Measurements from ENCODE around the gene PM20D2.

Gene PM20D2, protein sequence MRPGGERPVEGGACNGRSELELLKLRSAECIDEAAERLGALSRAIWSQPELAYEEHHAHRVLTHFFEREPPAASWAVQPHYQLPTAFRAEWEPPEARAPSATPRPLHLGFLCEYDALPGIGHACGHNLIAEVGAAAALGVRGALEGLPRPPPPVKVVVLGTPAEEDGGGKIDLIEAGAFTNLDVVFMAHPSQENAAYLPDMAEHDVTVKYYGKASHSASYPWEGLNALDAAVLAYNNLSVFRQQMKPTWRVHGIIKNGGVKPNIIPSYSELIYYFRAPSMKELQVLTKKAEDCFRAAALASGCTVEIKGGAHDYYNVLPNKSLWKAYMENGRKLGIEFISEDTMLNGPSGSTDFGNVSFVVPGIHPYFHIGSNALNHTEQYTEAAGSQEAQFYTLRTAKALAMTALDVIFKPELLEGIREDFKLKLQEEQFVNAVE

DNA sequence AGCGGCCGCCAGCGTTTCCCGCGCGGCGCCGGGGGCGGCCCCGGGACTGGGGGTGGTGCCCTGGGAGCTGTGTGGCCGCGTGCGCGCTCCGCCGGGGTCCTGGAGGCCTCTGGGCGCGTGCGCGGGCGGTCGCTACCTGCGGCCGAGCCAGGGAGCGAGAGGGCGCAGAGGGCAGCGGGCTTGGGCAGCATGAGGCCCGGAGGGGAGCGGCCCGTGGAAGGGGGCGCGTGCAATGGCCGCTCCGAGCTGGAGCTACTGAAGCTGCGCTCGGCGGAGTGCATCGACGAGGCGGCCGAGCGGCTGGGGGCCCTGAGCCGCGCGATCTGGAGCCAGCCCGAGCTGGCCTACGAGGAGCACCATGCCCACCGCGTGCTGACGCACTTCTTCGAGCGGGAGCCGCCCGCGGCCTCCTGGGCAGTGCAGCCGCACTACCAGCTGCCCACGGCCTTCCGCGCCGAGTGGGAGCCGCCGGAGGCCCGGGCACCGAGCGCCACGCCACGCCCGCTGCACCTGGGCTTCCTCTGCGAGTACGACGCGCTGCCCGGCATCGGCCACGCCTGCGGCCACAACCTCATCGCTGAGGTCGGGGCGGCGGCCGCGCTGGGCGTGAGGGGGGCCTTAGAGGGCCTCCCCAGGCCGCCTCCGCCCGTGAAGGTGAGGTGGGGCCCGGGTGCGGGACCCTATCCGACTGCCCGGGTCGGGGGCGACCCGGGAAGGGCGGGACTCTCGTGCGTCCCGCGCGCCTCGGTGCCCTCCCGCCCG, at the start of gene PM20D2:
TSS of gene PM20D2 (plus strand) at position 100 of the 762 bp plus-strand sequence. CDS start at position 190, 90 bp downstream.
- H3K4me1 ChIP-seq (ENCODE audit: control insufficient read depth, insufficient read depth, low read length), result peaks cover 4% of the 10 kb centered on the region
- no peaks in the 10 kb centered on the region for H3K36me3 ChIP-seq (ENCODE audit: control insufficient read depth, insufficient read depth, low read length)
- H3K27me3 ChIP-seq (ENCODE audit: control insufficient read depth, insufficient read depth, low read length), result peaks cover 56% of the 10 kb centered on the region
- H3K9ac ChIP-seq (ENCODE audit: low read depth, low read length), result peak within 1 kb of the TSS; percentile 54
- H3K4me3 ChIP-seq (ENCODE audit: low read depth, low read length), result peak within 1 kb of the TSS; percentile 45
- no peaks in the 10 kb centered on the region for H3K9me3 ChIP-seq (ENCODE audit: control insufficient read depth, insufficient read depth, low read length)

DNA sequence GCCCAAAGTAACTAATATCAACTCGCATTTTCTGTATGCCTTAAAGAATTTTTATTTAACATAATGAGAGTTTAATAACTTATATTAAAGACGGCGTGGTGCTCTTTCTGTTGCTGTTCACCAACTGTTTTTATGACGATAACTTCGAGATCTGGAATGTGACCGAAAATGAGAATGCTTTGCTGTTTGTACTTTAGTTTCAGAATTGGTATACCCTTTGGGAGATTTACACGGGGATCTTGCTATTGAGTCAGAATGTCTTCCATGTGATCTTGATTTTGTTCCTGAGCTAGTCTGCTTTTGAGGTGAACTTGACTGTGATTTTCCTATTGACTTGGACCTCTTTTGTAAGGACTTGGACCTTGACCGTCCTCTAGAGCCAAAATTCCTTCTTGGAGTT, 47.4 kb upstream of the PM20D2 start:
- Histone ChIP-seq H3K27me3 (ENCODE audit: control insufficient read depth, insufficient read depth, low read length) (no peaks in the 10 kb centered on the region), H3K4me1 (ENCODE audit: control insufficient read depth, insufficient read depth, low read length) (no peaks in the 10 kb centered on the region), H3K36me3 (ENCODE audit: control insufficient read depth, insufficient read depth, low read length) (no peaks in the 10 kb centered on the region), H3K4me3 (ENCODE audit: low read depth, low read length) (no peak overlapping the region), H3K9ac (ENCODE audit: low read depth, low read length) (no peak overlapping the region), H3K9me3 (ENCODE audit: control insufficient read depth, insufficient read depth, low read length) (no peaks in the 10 kb centered on the region)

DNA sequence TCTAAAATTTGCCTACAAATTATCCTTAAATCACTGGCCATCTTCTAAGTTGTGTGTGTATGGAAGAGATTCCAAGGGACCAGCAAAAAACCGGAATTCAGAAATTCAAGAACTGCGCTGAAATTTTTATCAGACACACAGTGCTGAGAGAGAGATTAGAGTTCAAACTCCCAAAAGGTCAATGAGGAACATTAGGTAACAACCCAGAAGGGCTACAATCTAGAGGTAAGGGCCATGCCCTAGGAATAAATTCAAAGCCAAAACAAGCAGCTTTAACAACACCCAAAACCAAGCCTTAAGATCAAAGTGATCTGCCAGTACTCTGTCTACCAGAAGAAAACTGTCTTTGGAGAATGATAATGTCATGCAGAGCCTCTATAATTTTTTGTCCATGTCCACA, 45.7 kb upstream of the PM20D2 start:
- H3K9ac ChIP-seq (ENCODE audit: low read depth, low read length), result no peak overlapping the region

DNA sequence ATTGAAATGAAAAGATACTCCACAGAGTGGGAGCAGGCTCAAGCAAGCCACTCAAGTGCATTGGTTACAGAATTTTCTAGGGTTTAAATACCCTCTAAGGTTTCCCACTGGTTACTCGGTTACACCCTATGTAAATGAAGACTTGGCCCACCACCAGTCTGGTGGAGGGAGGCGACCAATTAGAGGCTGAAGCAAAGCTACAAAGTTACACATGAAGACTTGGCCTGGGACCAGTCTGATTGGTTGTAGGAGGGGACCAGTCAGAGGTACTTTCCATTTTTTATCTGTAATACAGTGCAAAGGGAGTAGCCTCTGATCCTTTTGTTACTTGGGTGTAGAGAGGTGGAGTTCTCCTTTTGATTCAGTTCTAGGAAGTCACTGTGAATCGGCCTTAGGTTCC, 35.6 kb upstream of the PM20D2 start:
- H3K4me1 ChIP-seq (ENCODE audit: control insufficient read depth, insufficient read depth, low read length), result no peaks in the 10 kb centered on the region
- H3K27me3 ChIP-seq (ENCODE audit: control insufficient read depth, insufficient read depth, low read length), result no peaks in the 10 kb centered on the region
- no peaks in the 10 kb centered on the region for H3K9me3 ChIP-seq (ENCODE audit: control insufficient read depth, insufficient read depth, low read length)
- no peak overlapping the region for H3K9ac ChIP-seq (ENCODE audit: low read depth, low read length)
- H3K36me3 ChIP-seq (ENCODE audit: control insufficient read depth, insufficient read depth, low read length), result no peaks in the 10 kb centered on the region
- no peak overlapping the region for H3K4me3 ChIP-seq (ENCODE audit: low read depth, low read length)

More for the DNA sequence above, 45.7 kb upstream of the PM20D2 start:
- H3K36me3 ChIP-seq (ENCODE audit: control insufficient read depth, insufficient read depth, low read length), result peaks cover 5% of the 10 kb centered on the region
- H3K4me1 ChIP-seq (ENCODE audit: control insufficient read depth, insufficient read depth, low read length), result no peaks in the 10 kb centered on the region
- no peak overlapping the region for H3K4me3 ChIP-seq (ENCODE audit: low read depth, low read length)
- H3K9me3 ChIP-seq (ENCODE audit: control insufficient read depth, insufficient read depth, low read length), result no peaks in the 10 kb centered on the region
- no peaks in the 10 kb centered on the region for H3K27me3 ChIP-seq (ENCODE audit: control insufficient read depth, insufficient read depth, low read length)

DNA sequence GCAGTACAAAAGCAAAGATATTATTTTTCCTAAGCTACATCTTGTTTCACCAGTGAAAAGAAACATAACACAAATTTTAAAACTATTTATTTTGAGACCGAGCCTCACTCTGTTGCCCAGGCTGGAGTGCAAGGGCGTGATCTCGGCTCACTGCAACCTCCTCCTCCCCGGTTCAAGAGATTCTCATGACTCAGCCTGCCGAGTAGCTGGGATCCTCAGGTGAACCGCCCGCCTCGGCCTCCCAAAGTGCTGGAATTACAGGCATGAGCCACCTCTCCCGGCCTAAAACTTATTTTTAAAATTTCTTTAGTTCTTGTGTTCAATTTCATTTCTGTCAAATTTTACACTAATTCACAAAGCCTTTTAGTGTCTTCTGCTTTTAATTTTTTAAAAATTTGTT, 33.9 kb upstream of the PM20D2 start:
- H3K27me3 ChIP-seq (ENCODE audit: control insufficient read depth, insufficient read depth, low read length), result peaks cover 6% of the 10 kb centered on the region
- no peaks in the 10 kb centered on the region for H3K36me3 ChIP-seq (ENCODE audit: control insufficient read depth, insufficient read depth, low read length)
- no peak overlapping the region for H3K9ac ChIP-seq (ENCODE audit: low read depth, low read length)
- H3K4me1 ChIP-seq (ENCODE audit: control insufficient read depth, insufficient read depth, low read length), result no peaks in the 10 kb centered on the region
- no peaks in the 10 kb centered on the region for H3K9me3 ChIP-seq (ENCODE audit: control insufficient read depth, insufficient read depth, low read length)
- no peak overlapping the region for H3K4me3 ChIP-seq (ENCODE audit: low read depth, low read length)

DNA sequence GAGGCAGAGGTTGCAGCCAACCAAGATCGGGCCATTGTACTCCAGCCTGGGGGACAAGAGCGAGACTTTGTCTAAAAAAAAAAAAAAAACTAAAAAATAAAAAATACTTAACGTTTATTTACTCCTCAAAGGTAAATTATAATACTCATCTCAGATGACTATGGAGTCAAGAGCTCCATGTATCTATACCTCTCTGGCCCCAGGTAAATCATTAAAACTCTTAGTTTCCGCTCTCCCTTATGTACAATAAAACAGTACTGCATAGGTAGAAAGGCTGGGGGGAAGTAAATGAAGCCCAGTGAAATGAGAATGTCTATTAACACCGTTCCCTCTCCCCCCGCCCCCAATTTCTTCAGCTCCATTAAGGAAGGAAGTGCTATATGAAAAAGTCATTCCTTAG, 29.2 kb upstream of the PM20D2 start:
- H3K9ac ChIP-seq (ENCODE audit: low read depth, low read length), result no peak overlapping the region

DNA sequence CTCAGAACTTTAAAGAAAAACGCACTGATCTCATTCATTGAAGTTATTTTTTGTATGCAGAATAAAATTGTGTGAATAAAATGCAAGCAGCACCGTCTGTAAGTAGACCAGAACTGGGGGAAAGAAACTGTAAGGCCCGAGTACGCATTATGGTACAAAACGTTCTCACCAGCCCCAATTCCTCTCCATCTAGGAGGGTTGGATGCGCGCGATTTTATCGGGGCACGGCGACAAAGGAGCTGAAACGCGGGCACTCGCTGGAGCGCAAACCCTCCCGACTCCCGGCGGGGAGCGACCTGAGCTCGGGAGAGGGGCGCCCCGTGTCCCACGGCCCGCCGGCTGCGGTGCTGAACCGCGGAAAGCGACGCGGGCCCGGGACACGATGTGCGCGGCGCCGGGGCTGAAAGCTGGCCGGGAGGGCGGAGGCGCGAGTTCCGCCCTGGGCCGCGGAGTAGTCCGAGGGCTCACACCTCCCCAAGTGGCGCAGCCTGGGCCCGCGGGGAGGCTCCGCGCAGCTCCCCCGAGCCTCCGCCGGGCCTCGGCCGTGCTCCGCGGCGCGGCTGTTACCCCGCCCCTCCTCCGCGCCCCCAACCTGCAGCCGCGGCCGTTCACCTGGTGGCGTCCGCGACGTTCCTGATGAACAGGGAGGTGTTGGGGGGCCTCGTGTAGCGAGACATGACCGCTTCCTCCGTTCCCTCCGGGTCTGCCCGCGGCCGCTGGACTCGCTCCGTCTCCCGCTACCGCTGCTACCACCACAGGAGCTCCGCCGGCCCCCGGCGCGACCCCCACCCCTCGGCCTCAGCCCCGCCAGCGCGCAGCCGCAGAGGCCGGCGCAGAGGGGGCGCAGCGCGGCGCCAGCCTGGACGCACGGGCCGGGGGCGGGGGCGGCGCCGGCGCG, 28.4 kb upstream of the PM20D2 start, which contains the start of gene SRSF12:
TSS of gene SRSF12 (minus strand) at position 861 of the 898 bp plus-strand sequence. CDS start at position 677, 184 bp downstream.
- H3K36me3 ChIP-seq (ENCODE audit: control insufficient read depth, insufficient read depth, low read length), result no peaks in the 10 kb centered on the region
- H3K9me3 ChIP-seq (ENCODE audit: control insufficient read depth, insufficient read depth, low read length), result no peaks in the 10 kb centered on the region
- peak within 1 kb of the TSS; percentile 14 for H3K9ac ChIP-seq (ENCODE audit: low read depth, low read length)
- no peaks in the 10 kb centered on the region for H3K4me1 ChIP-seq (ENCODE audit: control insufficient read depth, insufficient read depth, low read length)
- H3K27me3 ChIP-seq (ENCODE audit: control insufficient read depth, insufficient read depth, low read length), result peaks cover 31% of the 10 kb centered on the region
- peak within 1 kb of the TSS; percentile 70 for H3K4me3 ChIP-seq (ENCODE audit: low read depth, low read length)

More for the DNA sequence above, 29.2 kb upstream of the PM20D2 start:
- no peaks in the 10 kb centered on the region for H3K9me3 ChIP-seq (ENCODE audit: control insufficient read depth, insufficient read depth, low read length)
- no peaks in the 10 kb centered on the region for H3K4me1 ChIP-seq (ENCODE audit: control insufficient read depth, insufficient read depth, low read length)
- H3K36me3 ChIP-seq (ENCODE audit: control insufficient read depth, insufficient read depth, low read length), result no peaks in the 10 kb centered on the region
- H3K27me3 ChIP-seq (ENCODE audit: control insufficient read depth, insufficient read depth, low read length), result peaks cover 31% of the 10 kb centered on the region
- H3K4me3 ChIP-seq (ENCODE audit: low read depth, low read length), result peak overlapping the region; percentile 70

DNA sequence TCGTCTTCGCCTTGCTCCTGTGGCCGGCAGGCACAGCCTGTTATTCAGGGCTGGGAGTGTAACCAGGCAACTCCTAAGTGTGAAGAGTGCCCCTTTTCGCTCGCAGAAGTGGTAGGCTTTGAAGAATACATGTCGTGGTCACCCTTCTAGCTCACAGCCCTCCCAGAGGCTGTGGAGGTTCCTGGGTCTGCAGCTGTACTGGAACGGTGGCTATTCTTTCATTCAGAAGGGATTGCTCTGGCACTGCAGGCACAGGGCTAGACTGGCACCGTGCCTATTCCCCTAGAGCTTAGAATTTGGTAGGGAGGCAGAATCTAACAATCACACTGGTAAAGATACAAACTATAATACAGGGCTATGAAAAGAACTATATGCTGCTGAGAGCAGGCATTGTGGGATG, 26.9 kb upstream of the PM20D2 start:
- H3K4me3 ChIP-seq (ENCODE audit: low read depth, low read length), result peak overlapping the region; percentile 53
- H3K27me3 ChIP-seq (ENCODE audit: control insufficient read depth, insufficient read depth, low read length), result peaks cover 31% of the 10 kb centered on the region
- H3K9me3 ChIP-seq (ENCODE audit: control insufficient read depth, insufficient read depth, low read length), result no peaks in the 10 kb centered on the region
- H3K36me3 ChIP-seq (ENCODE audit: control insufficient read depth, insufficient read depth, low read length), result no peaks in the 10 kb centered on the region
- H3K4me1 ChIP-seq (ENCODE audit: control insufficient read depth, insufficient read depth, low read length), result no peaks in the 10 kb centered on the region
- H3K9ac ChIP-seq (ENCODE audit: low read depth, low read length), result no peak overlapping the region

DNA sequence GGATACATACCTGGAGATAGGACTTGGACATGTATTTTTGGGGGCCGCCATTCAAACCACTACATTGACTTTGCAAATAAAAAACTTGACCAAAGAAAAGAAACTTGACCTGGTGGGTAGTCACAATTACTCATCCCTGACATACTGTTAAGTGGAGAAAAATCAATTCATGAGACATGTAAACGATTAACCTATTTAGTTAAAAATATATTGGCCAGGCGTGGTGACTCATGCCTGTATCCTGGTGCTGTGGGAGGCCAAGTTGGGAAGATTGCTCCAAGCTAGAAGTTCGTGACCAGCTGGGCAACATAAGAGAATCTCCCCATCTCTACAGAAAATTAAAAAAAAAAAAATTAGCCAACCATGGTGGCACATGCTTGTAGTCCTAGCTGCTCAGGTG, 25.5 kb upstream of the PM20D2 start:
- Histone ChIP-seq H3K36me3 (ENCODE audit: control insufficient read depth, insufficient read depth, low read length) (no peaks in the 10 kb centered on the region), H3K4me3 (ENCODE audit: low read depth, low read length) (no peak overlapping the region)

DNA sequence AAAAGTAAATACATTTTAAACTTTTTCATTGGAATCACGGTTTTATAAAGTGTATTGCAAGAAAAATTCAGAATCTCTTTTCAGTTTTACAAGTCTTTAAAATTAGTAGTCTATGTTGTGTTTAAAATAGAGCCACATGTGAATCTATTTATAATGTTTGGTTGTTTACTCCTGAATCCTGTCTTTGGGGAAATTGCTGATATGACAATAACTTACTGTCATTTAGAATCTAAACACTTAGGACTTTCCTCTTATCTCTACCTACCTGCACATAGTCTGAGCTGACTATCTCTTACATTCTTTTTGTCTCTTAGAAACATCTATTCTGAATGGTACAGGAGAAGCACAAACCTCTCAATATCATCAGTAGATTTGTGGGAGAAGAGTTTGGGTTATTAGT, 23.9 kb upstream of the PM20D2 start:
- Histone ChIP-seq H3K4me3 (ENCODE audit: low read depth, low read length) (no peak overlapping the region), H3K36me3 (ENCODE audit: control insufficient read depth, insufficient read depth, low read length) (no peaks in the 10 kb centered on the region), H3K27me3 (ENCODE audit: control insufficient read depth, insufficient read depth, low read length) (peaks cover 25% of the 10 kb centered on the region), H3K9ac (ENCODE audit: low read depth, low read length) (no peak overlapping the region), H3K4me1 (ENCODE audit: control insufficient read depth, insufficient read depth, low read length) (no peaks in the 10 kb centered on the region), H3K9me3 (ENCODE audit: control insufficient read depth, insufficient read depth, low read length) (no peaks in the 10 kb centered on the region)

More for the DNA sequence above, 25.5 kb upstream of the PM20D2 start:
- Histone ChIP-seq H3K9me3 (ENCODE audit: control insufficient read depth, insufficient read depth, low read length) (no peaks in the 10 kb centered on the region), H3K9ac (ENCODE audit: low read depth, low read length) (no peak overlapping the region), H3K4me1 (ENCODE audit: control insufficient read depth, insufficient read depth, low read length) (no peaks in the 10 kb centered on the region), H3K27me3 (ENCODE audit: control insufficient read depth, insufficient read depth, low read length) (peaks cover 31% of the 10 kb centered on the region)

DNA sequence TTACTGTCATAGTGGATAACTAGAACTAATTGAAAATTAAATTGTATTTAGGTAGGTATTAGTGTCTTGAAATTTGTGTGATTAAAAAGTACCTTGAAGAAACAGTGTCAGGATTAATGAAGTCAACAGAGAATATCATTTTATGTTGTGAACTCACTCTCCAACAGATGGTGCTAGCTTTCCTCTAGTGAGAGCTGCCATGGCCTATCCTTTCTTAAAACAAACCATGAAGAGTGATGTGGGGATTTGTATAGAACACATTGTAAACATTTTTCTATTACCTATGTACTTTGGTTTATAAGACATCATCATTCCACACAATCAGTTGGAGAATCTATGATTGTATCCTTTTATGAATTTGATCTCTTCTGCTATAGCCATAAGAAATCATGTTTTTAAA, 23.2 kb upstream of the PM20D2 start:
- H3K9me3 ChIP-seq (ENCODE audit: control insufficient read depth, insufficient read depth, low read length), result no peaks in the 10 kb centered on the region
- no peaks in the 10 kb centered on the region for H3K4me1 ChIP-seq (ENCODE audit: control insufficient read depth, insufficient read depth, low read length)
- no peaks in the 10 kb centered on the region for H3K36me3 ChIP-seq (ENCODE audit: control insufficient read depth, insufficient read depth, low read length)
- H3K9ac ChIP-seq (ENCODE audit: low read depth, low read length), result no peak overlapping the region
- H3K27me3 ChIP-seq (ENCODE audit: control insufficient read depth, insufficient read depth, low read length), result peaks cover 22% of the 10 kb centered on the region
- H3K4me3 ChIP-seq (ENCODE audit: low read depth, low read length), result no peak overlapping the region
